SK-N-SH (cell line): ENCODE data around the gene TP63. TPM values are rescaled to one million over a fixed set of nuclear protein-coding genes. Genes with fewer than 3 reads are reported as not detected.

Source experiments
- CTCF ChIA-PET: fragments of 300-600, 350-600 bp; formaldehyde crosslinking; extraction: SDS; loops from one replicate; lab custom pipeline; 2021; lab: Yijun Ruan, JAX
- POLR2A ChIA-PET: fragments of 350-600 bp; sonication (Branson Sonifier 250); formaldehyde crosslinking; extraction: SDS; loops from one replicate; lab custom pipeline; 2020; ENCODE audit warnings: antibody characterized with exemption, inconsistent platforms; lab: Yijun Ruan, JAX
- DNase-seq: peaks from one replicate; pipeline ENCODE4 v3.0.0; 2012
- H2AFZ ChIP-seq: fragments of 200-600 bp; sonication (generic); 2 replicates; pipeline ENCODE4 v1.8.1; 2016; ENCODE audit warnings: antibody characterized with exemption, mild to moderate bottlenecking, low read depth
- H3F3A ChIP-seq: fragments of 200-600 bp; sonication (generic); replicated peaks from 2 replicates; pipeline ENCODE3; 2016; ENCODE audit warnings: antibody characterized with exemption, mild to moderate bottlenecking; ENCODE audit not compliant: insufficient read depth
- H3K27ac ChIP-seq, 2 experiments: fragments of 200-500 bp in 1 of 2; fragments of 200-600 bp in 1 of 2; sonication (Bioruptor generic) in 1 of 2; sonication (generic), shearing (Covaris generic) in 1 of 2; 2 replicates each; pipeline versions ENCODE4 v1.5.1 to v1.6.1; 2014 to 2016; ENCODE audit warnings: low read depth in 2 of 2, inconsistent platforms in 1 of 2, low read length in 1 of 2, mild to moderate bottlenecking in 1 of 2, mixed read lengths in 1 of 2
- H3K27me3 ChIP-seq: fragments of 200-600 bp; sonication (generic), shearing (Covaris generic); 2 replicates; pipeline ENCODE4 v1.6.1; 2016; ENCODE audit warnings: mixed run types; ENCODE audit not compliant: insufficient read depth
- H3K36me3 ChIP-seq, 2 experiments: fragments of 200-500 bp in 1 of 2; fragments of 200-600 bp in 1 of 2; sonication (Bioruptor generic) in 1 of 2; sonication (generic) in 1 of 2; replicated peaks in 1 of 2; 2 replicates each; pipeline versions ENCODE3 to v1.5.1; 2014 to 2016; ENCODE audit warnings: low read length in 1 of 2, mild to moderate bottlenecking in 1 of 2; ENCODE audit not compliant: insufficient read depth in 2 of 2, control insufficient read depth in 1 of 2
- H3K4me1 ChIP-seq, 2 experiments: fragments of 200-500 bp in 1 of 2; fragments of 200-600 bp in 1 of 2; sonication (Bioruptor generic) in 1 of 2; sonication (generic), shearing (Covaris generic) in 1 of 2; 2 replicates each; pipeline versions ENCODE4 v1.5.1 to v1.6.1; 2014 to 2016; ENCODE audit warnings: low read depth in 1 of 2, low read length in 1 of 2, mixed run types in 1 of 2; ENCODE audit not compliant: insufficient read depth in 2 of 2, control insufficient read depth in 1 of 2
- H3K4me2 ChIP-seq: fragments of 200-600 bp; sonication (generic), shearing (Covaris generic); 2 replicates; pipeline ENCODE4 v1.6.1; 2017; ENCODE audit warnings: mixed run types
- H3K4me3 ChIP-seq, 2 experiments: fragments of 200-500 bp in 1 of 2; fragments of 200-600 bp in 1 of 2; sonication (Bioruptor generic) in 1 of 2; sonication (generic), shearing (Covaris generic) in 1 of 2; 2 replicates each; pipeline versions ENCODE4 v1.5.1 to v1.8.1; 2014 to 2016; ENCODE audit warnings: low read depth in 2 of 2, inconsistent platforms in 1 of 2, low read length in 1 of 2, mild to moderate bottlenecking in 1 of 2, mixed read lengths in 1 of 2, moderate library complexity in 1 of 2
- H3K79me2 ChIP-seq: fragments of 200-600 bp; sonication (generic); 2 replicates; pipeline ENCODE4 v1.8.1; 2017; ENCODE audit warnings: mild to moderate bottlenecking; ENCODE audit not compliant: insufficient read depth
- H3K9ac ChIP-seq: fragments of 200-600 bp; sonication (generic); 2 replicates; pipeline ENCODE4 v1.6.1; 2017; ENCODE audit warnings: mixed run types
- H3K9me2 ChIP-seq: fragments of 200-600 bp; sonication (generic); 2 replicates; pipeline ENCODE4 v1.6.1; 2017; ENCODE audit warnings: mixed run types
- H3K9me3 ChIP-seq: fragments of 200-600 bp; sonication (generic); 2 replicates; pipeline ENCODE4 v1.6.1; 2017; ENCODE audit warnings: mixed run types, mild to moderate bottlenecking, moderate library complexity
- H4K20me1 ChIP-seq: fragments of 200-600 bp; sonication (generic); 2 replicates; pipeline ENCODE4 v1.6.1; 2017; ENCODE audit warnings: mild to moderate bottlenecking, mixed run types; ENCODE audit not compliant: insufficient read depth
- ELF1 ChIP-seq: IDR thresholded peaks from 2 replicates; pipeline ENCODE4 v1.4.0; 2012
- EZH2phosphoT487 ChIP-seq: fragments of 200-600 bp; sonication (generic); IDR thresholded peaks from 2 replicates; pipeline ENCODE4 v1.6.1; 2017; ENCODE audit warnings: low read depth, mixed run types, mild to moderate bottlenecking, antibody characterized with exemption, moderate library complexity, borderline replicate concordance
- FOXJ3 ChIP-seq: sonication (generic); formaldehyde crosslinking; IDR thresholded peaks from 2 replicates; pipeline ENCODE4 v1.5.1; 2020; ENCODE audit warnings: mild to moderate bottlenecking, missing genetic modification reagents
- FOXM1 ChIP-seq: IDR thresholded peaks from 2 replicates; pipeline ENCODE4 v1.4.0; 2012; ENCODE audit warnings: low read depth, mild to moderate bottlenecking
- JUND ChIP-seq: IDR thresholded peaks from 2 replicates; pipeline ENCODE4 v1.4.0; 2012
- MEF2A ChIP-seq: IDR thresholded peaks from 2 replicates; pipeline ENCODE4 v1.4.0; 2012; ENCODE audit warnings: low read depth, borderline replicate concordance
- MXI1 ChIP-seq: IDR thresholded peaks from 2 replicates; pipeline ENCODE4 v1.6.1; 2012; ENCODE audit warnings: mild to moderate bottlenecking, low read depth, low read length, improper control_type of control experiment
- NFIC ChIP-seq: IDR thresholded peaks from 2 replicates; pipeline ENCODE4 v1.4.0; 2012; ENCODE audit warnings: borderline replicate concordance
- POLR2AphosphoS5 ChIP-seq: IDR thresholded peaks from 2 replicates; pipeline ENCODE4 v1.6.1; 2012; ENCODE audit warnings: low read depth, low read length
- RAD21 ChIP-seq: IDR thresholded peaks from 2 replicates; pipeline ENCODE4 v1.6.1; 2012; ENCODE audit warnings: mild to moderate bottlenecking, low read length
- RFX5 ChIP-seq: IDR thresholded peaks from 2 replicates; pipeline ENCODE4 v1.6.1; 2012; ENCODE audit warnings: mild to moderate bottlenecking, improper control_type of control experiment, low read length
- RXRA ChIP-seq: IDR thresholded peaks from 2 replicates; pipeline ENCODE4 v1.4.0; 2012; ENCODE audit warnings: low read depth, mild to moderate bottlenecking, borderline replicate concordance
- TCF12 ChIP-seq: IDR thresholded peaks from 2 replicates; pipeline ENCODE4 v1.4.0; 2012
- TEAD4 ChIP-seq: IDR thresholded peaks from 2 replicates; pipeline ENCODE4 v1.4.0; 2012; ENCODE audit warnings: mild to moderate bottlenecking, borderline replicate concordance; ENCODE audit not compliant: insufficient read depth
- USF1 ChIP-seq: IDR thresholded peaks from 2 replicates; pipeline ENCODE4 v1.4.0; 2012; ENCODE audit warnings: low read depth, borderline replicate concordance
- USF2 ChIP-seq: fragments of 150-350 bp; IDR thresholded peaks from 2 replicates; pipeline ENCODE4 v1.6.1; 2017; ENCODE audit warnings: antibody characterized with exemption, low read length, low read depth, borderline replicate concordance
- ZBTB33 ChIP-seq: IDR thresholded peaks from 2 replicates; pipeline ENCODE4 v1.4.0; 2012; ENCODE audit warnings: low read depth, borderline replicate concordance
- WGBS: methylation state at CpG from one replicate; pipeline ENCODE4 v1.1.6; 2017; ENCODE audit warnings: low lambda C conversion rate; 5-methylcytosine and 5-hydroxymethylcytosine counted together
- polyA plus RNA-seq, 3 experiments: library from polyadenylated mRNA; depleted of rRNA; stranded (reverse); fragments of >200 nt; gene quantifications; 2 replicates each; pipeline ENCODE4 v1.2.3, GENCODE V29; 2012
- TF ChIP-seq, protein P1 (sequence below): fragments of 150-350 bp; IDR thresholded peaks from 2 replicates; pipeline ENCODE4 v1.6.1; 2016; ENCODE audit warnings: mild to moderate bottlenecking, low read depth, low read length

Gene TP63
- polyA plus RNA-seq, 1 of the 3 experiments (the other 2 are of a cell fraction): not detected

- Histone ChIP-seq H2AFZ (no peak overlapping the region), H3K9ac (no peak overlapping the region), H3K36me3 (no peaks in the 10 kb centered on the region), H3K4me1 (no peaks in the 10 kb centered on the region; a peak in 1 of 4 replicates), H3K9me3 (no peaks in the 10 kb centered on the region), H3K27me3 (peaks cover 9% of the 10 kb centered on the region; the same call in 1 of the 2 replicates), H3F3A (no peaks in the 10 kb centered on the region), H3K4me3 (no peak overlapping the region), H4K20me1 (no peaks in the 10 kb centered on the region), H3K79me2 (no peaks in the 10 kb centered on the region), H3K9me2 (no peaks in the 10 kb centered on the region), H3K27ac (no peak overlapping the region), H3K4me2 (no peak overlapping the region)
- ChIA-PET POLR2A (no interaction called here), CTCF (no interaction called here)
- DNase-seq: no peak
- TF ChIP-seq NFIC: no peak
- TF ChIP-seq, protein P1, sequence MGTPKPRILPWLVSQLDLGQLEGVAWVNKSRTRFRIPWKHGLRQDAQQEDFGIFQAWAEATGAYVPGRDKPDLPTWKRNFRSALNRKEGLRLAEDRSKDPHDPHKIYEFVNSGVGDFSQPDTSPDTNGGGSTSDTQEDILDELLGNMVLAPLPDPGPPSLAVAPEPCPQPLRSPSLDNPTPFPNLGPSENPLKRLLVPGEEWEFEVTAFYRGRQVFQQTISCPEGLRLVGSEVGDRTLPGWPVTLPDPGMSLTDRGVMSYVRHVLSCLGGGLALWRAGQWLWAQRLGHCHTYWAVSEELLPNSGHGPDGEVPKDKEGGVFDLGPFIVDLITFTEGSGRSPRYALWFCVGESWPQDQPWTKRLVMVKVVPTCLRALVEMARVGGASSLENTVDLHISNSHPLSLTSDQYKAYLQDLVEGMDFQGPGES: no peak
- no peak for TF ChIP-seq TEAD4
- no peak for TF ChIP-seq JUND
- TF ChIP-seq TCF12: no peak
- TF ChIP-seq FOXJ3 (CRISPR knock-in tag): no peak
- no peak for TF ChIP-seq EZH2phosphoT487
- no peak for TF ChIP-seq USF1
- no peak for TF ChIP-seq POLR2AphosphoS5
- TF ChIP-seq USF2: no peak
- TF ChIP-seq ZBTB33: no peak
- TF ChIP-seq FOXM1: no peak
- TF ChIP-seq MEF2A: no peak
- TF ChIP-seq RAD21: no peak
- TF ChIP-seq RXRA: no peak
- no peak for TF ChIP-seq RFX5
- no peak for TF ChIP-seq ELF1
- TF ChIP-seq MXI1: no peak
- 34% methylated on average over 16 of the region's 19 CpGs for WGBS
These were observed 211.8 kb downstream of the TP63 start for GRCh38 chr3:189842681-189843602.
